Suprapubic skin (tissue), 3 donors: Measurements from ENCODE around the gene GMDS.

Experiments
- POLR2AphosphoS5 ChIP-seq, 3 donors: sonication (generic); formaldehyde crosslinking; IDR thresholded peaks; one replicate each; pipeline ENCODE4 v1.6.1; 2017; ENCODE audit warnings: antibody characterized with exemption in 3 of 3
- TF ChIP-seq, protein P1 (sequence below), 2 donors: fragments of 200-600 bp in 1 of 2; fragments of 450-650 bp in 1 of 2; sonication (generic) in 1 of 2; IDR thresholded peaks; one replicate each; pipeline ENCODE4 v1.5.1; 2016 to 2019; ENCODE audit warnings: antibody characterized with exemption in 2 of 2, mild to moderate bottlenecking in 1 of 2, moderate library complexity in 1 of 2

DNA sequence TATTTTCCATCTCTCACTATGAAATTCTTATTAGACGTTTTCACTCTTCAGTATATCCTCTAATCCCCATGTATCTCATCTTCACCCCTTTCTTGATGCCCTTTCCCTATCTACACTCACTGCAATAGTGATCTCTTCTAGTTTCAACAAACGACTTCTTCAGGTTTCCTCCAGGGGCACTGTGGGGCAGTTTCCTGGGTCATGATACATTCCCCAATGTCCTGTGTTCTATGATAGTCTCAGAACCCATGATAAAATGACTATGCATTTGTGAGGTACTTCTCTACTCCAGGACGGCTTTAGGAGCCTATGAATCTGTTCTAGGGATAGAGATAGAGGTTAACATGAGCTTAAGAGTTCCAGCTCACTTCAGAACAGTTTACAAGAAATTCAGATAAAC lies 452.4 kb downstream of the GMDS start:
- TF ChIP-seq, protein P1, sequence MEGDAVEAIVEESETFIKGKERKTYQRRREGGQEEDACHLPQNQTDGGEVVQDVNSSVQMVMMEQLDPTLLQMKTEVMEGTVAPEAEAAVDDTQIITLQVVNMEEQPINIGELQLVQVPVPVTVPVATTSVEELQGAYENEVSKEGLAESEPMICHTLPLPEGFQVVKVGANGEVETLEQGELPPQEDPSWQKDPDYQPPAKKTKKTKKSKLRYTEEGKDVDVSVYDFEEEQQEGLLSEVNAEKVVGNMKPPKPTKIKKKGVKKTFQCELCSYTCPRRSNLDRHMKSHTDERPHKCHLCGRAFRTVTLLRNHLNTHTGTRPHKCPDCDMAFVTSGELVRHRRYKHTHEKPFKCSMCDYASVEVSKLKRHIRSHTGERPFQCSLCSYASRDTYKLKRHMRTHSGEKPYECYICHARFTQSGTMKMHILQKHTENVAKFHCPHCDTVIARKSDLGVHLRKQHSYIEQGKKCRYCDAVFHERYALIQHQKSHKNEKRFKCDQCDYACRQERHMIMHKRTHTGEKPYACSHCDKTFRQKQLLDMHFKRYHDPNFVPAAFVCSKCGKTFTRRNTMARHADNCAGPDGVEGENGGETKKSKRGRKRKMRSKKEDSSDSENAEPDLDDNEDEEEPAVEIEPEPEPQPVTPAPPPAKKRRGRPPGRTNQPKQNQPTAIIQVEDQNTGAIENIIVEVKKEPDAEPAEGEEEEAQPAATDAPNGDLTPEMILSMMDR (IDR thresholded peaks at IDR 0.05): peak in 1 of 2 donors; percentile 21
- no peak for TF ChIP-seq POLR2AphosphoS5 (IDR thresholded peaks at IDR 0.05)
